ENCODE results near the gene PYCR2.
"Not testable (repeated sequence)": the region's sequence is repeated elsewhere in the genome, so short reads cannot be mapped to it uniquely, and the experiment has no call there.

Gene PYCR2

DNA sequence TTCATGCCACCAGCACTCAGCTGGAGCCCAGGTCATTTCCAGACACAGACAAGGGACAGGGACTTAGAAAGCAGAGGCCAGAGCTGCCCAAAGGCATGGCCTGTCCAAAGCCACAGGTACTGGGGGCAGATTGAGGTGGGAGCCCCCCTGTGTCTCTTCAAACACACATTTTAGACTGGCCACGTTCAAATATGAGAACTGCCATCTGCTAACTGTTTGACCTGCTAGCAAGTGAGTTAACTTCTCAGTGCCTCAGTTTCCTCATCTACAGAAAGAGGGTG is 17.8 kb upstream of the PYCR2 start:
- no peak for DNase-seq

DNA sequence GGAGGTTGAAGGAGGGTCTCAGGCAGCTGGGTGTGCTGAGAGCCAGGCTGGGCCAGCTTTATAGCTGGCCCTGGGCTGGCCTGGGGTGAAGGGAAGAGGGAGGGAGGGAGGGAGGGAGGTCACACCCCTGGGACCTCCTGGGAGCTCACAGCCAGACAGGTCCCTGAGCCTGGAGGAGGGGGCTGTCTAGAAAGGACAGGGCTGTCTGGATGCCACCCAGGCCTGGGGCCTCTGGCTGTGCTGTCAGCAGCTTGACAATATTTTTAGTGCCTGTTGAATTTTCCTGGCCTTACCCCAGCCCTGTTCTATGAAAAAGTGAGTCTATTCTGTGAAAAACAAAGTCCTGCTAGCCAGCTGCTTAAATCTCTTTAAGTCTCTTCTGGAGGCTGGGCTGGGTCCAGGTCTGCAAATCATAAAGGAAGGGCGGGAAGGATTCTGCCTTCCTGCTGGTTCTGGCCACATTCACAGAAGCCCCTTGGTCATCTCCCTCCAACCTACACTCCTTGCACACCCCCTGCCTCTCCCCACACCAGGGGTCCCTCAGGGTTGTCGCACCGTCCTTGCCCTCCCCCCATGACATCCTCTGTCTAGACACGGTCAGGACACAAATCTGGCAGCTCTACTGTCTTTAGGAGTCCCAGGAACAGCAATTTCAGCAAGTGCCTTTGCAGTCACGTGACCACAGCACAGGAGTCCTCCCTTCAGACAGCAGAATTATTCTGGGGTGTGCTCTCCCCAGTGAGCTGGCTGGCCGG is 17.3 kb upstream of the PYCR2 start, which contains the start of gene LEFTY2:
Gene LEFTY2 (minus strand): TSS at position 34 of the 755 bp plus-strand sequence. CDS start 80 bp downstream, outside the sequence.
- DNase-seq, result no peak

DNA sequence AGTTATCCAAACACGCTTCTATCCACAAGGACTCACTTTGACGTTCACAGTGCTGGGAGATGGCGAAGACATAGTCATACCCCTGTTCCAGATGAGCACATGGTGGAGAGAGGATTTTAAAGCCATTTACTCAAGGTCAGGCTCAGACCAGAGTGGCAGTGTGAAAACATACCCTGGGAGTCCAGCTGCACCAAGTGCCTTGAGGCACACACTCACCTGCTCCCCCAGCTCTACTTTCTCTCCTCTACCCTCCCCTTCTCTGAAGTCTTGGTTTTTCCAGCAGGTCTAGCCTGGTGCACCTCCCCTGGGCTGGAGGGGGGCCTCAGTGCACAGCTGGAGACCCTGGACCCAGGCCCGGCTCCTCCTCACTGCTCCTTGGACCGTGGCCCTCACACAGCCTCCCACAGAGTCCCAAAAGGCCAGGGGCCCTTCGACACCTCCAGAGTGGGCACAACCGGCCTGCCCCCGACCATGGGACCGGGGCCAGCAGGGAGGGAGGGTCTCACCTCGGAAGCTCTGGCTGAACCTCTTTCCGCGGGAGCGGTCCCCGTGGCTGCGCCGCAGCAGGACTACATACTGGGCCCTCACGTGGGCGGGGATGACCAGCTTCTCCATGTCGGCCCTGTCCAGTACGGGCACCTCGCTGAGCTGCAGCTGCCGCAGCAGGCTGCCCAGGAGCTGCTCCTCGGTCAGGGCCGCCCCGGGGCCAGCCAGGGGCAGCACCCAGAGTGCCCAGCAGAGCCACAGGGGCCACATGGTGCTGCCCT is 16.5 kb upstream of the PYCR2 start:
- no peak for DNase-seq

DNA sequence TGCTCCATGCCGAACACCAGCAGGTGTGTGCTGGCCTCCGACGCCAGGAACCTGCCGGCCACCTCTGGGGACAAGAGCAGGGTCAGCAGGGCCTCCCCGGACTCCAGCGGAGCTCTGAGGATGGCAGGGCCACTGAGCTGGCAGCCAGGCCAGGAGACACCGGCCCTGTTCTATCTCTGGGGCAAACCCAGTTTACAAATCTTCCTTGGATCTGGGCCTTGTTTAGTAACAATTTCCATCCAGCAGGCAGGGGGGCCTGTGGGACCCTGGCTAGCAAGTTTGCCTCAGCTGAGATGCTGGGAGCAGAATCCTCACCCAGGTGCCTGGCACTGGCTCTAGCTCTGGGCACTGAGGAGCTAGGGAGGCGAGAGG is 15.9 kb upstream of the PYCR2 start:
- DNase-seq, result not testable (repeated sequence)

DNA sequence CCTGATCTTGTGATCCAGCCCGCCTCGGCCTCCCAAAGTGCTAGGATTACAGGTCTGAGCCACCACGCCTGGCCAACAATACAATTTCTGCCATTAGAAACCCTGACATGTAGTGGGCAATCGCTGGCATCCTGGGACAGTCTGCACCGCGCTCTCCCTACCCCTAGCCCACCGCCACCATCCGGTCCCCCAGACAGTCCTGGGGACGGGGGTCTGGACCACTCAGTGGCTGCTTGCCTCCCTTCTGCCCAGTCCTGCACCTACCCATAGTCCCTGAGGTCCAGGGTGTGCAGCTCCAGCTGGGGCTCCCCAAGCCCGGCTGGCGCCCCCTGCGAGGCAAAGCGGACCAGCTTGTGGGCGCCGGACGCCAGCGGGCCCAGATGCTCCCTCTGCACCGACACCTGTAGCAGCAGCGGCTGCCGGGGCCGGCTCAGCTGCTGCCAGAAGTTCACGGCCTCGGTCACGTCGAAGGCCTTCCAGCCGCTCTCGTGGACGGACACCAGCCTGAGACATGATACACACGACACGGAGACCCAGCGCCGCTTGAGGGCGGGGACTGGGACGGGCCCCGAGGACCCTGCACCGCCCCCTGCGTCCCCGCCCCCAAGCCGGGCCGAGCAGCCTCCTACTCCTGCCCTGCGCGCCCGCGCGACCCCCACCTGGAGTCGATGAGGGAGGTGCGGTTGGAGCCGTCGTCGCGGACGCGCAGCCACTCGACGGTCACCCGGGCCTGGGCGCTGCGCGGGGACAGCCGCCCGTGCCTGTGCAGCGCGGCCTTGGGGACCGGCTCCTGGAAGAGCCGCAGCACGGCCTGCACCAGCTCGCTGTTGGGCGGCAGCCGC is 15.3 kb upstream of the PYCR2 start:
- DNase-seq, result not testable (repeated sequence)

DNA sequence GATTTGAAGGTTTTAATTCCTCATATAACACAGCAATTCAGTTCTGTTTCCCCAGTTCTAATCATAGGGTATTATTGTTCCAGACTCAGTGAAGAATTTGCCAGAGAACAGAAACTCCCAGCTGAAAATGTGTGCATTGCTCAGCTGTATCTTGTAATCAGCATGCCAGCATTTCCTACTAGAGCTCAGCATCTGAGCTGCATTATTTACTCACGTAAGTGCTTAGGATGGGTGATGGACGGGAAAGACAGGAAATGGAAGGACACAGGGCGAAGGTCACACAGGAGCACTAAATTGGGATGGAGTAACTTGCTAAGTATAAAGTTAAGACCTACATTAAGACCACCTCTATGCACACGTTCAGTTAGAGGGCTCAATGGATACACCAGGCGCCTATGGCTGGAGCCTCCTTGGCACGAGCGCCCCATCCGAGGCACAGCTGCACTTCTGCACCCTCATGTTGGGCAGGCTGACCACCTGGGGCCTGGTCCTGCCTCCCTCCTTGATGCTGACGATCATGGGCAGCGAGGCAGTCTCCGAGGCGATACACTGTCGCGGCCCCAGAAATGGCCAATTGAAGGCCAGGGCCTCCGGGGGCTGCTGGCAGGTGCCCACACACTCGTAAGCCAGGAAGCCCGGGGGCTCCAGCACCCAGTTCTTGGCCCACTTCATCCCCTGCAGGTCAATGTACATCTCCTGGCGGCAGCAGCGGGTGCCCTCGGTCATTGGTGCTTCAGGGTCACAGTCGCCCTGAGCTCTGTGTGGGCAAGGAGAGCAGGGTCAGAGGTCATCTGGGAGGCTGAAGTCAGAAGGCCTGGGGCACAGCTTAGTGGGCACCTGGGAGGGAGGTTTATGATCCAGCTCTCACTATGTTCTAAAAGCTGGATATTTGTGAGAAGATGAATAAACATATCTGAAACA is 13.3 kb upstream of the PYCR2 start:
- no peak for DNase-seq

DNA sequence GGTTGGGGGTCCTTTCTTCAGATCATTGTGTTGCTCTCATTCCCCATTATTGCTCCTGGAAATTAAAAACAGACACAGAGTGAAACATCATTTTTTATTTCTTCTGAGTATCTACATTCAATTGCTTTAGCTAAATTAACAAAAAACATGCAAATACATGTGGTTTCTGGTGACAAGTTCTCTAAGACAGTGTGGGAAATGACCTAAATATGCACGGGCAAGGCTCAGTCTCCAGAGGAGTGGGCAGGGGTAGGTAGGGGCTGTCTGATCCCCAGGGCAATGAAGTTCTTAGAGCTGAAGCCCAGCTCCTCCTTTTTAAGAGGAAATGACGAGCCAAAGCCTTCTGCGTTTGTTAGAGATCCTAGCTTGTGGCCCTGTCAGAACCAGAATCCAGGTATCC is 12.5 kb upstream of the PYCR2 start:
- no peak for DNase-seq

DNA sequence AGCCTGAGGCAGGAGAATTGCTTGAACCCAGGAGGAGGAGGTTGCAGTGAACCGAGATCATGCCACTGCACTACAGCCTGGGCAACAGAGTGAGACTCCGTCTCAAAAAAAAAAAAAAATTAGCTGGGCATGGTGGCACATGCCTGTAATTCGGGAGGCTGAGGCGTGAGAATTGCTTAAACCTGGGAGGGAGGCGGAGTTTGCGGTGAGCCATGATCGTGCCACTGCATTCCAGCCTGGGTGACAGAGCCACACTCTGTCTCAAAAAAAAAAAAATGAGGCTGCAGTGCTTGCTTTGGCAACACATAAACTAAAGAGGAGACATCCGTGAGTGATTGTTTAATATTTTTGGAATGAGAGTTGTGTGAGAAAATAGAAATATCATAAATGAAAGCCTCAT is 12.0 kb upstream of the PYCR2 start:
- not testable (repeated sequence) for DNase-seq

DNA sequence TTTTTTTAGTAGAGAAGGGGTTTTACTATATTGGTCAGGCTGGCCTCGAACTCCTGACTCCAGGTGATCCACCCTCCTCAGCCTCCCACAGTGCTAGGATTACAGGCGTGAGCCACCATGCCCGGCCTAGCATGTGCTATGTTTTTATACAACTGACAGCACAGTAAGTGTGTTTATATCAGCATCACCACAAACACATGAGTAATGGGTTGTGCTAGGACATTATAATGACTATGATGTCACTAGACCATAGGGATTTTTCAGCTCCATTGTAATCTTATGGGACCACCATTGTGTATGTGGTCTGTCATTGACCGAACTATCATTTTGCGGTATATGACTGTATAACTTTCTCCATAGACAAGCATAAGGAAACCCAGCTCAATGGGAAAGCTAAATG is 10.7 kb upstream of the PYCR2 start:
- DNase-seq, result no peak

DNA sequence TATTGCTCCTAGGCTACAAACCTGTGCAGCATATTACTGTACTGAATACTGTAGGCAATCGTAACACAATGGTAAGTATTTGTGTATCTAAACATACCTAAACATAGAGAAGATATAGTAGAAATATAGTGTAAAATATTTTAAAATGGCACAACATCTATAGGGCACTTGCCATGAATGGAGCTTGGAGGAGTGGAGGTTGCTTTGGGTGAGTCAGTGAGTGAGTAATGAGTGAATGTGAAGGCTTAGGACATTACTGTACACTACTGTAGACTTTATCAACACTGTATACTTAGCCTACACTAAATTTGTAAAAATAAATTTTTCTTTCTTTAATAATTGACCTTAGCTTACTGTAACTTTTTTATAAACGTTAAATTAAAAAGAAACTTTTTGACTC is 9.0 kb upstream of the PYCR2 start:
- DNase-seq, result no peak

DNA sequence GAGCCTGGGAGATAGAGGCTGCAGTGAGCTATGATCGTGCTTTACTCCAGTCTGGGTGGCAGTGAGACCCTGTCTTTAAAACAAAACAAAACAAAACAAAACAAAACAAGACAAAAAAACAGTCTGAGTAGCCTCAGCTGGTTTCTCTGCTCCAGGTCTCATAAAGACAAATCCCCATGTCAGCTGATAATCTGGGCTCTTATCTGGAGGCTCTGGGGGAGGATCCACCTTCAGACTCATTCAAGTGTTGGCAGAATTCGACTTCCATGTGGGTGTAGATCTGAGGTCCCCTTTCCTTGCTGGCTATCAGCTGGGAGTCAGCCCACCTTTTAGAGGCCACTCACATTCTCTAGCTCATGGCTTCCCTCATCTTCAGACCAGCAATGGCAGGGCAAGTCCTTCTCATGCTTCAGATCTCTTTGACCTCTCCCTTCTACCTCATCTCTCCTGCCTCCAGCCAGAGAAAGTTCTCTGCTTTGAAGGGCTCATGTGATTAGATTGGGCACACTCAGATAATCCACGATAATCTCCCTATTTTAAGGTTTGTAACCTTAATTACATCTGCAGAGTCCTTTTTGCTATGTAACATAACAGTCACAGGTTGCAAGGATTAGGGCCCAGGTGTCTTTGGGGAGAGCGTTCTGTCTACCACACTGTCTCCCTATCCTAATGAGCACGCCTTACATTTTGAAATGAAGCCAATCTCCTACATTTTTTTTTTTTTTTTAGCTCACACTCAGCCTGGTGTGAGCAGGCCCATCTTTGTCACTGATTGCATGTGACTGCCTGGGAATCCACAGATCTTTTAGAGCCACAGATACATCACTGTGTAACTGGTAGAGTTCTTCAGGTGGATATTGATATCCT is 7.5 kb upstream of the PYCR2 start:
- no peak for DNase-seq

DNA sequence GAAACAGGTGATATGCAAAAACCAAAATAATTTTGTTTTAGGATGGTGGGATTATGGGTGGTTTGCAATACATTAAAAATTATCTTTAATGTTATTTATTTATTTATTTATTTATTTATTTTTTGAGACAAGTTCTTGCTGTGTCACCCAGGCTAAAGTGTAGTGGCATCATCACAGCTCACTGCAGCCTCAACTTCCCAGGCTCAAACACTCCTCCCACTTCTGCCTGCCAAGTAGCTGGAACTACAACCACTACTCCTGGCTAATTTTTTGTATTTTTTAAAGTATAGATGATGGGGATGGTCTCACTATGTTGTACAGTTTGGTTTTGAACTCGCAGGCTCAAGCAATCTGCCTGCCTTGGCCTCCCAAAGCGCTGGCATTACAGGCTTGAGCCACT is 6.5 kb upstream of the PYCR2 start:
- DNase-seq, result no peak

DNA sequence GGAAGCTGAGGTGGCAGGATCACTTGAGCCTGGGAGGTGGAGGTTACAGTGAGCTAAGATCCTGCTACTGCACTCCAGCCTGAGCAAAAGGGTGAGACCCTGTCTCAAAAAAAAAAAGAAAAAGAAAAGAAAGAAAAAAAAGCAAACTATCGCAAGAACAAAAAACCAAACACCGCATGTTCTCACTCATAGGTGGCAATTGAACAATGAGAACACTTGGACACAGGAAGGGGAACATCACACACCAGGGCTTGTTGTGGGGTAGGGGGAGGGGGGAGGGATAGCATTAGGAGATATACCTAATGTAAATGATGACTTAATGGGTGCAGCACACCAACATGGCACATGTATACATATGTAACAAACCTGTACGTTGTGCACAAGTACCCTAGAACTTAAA is 5.4 kb upstream of the PYCR2 start:
- not testable (repeated sequence) for DNase-seq

DNA sequence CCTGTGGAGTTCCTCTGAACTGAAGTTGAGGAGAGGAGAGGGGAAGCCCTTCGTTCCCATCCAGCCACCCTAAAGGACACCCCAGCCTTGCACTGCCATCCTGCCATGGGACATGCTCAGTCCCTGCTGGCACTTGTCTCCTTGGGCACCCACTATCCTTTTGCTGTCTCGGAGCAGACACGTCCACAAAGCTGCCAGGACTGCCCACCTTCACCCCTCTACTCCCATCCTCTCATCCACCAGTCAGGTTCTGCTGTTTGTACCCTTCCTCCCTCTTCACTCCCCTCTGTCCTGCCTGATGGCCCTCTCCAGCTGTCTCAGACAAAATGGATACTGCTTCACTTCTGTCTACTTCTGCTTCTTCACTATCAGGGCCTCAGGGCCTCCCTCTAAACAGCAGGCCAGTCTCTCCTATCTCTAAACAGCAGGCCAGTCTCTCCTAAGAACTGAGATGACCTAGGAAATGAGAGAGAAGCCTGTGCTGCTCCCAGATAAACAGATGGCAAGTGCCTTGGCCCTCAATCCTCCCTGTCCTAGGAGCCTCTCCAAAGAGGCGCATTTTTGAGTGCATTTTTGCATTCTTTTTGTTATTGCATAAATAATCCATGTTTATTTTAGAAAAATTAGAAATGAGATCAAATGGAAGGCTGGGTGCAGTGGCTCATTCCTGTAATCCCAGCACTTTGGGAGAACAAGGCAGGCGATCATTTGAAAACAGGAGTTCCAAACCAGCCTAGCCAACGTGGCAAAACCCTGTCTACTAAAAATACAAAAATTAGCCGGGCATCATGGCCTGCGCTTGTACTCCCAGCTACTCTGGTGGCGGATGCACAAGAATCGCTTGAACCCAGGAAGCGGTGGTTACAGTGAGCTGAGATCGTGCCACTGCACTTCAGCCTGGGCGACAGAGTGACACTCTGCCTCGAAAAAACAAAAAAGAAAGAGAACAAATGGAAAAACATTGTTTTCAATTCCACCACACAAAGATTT is 4.4 kb upstream of the PYCR2 start:
- no peak for DNase-seq

DNA sequence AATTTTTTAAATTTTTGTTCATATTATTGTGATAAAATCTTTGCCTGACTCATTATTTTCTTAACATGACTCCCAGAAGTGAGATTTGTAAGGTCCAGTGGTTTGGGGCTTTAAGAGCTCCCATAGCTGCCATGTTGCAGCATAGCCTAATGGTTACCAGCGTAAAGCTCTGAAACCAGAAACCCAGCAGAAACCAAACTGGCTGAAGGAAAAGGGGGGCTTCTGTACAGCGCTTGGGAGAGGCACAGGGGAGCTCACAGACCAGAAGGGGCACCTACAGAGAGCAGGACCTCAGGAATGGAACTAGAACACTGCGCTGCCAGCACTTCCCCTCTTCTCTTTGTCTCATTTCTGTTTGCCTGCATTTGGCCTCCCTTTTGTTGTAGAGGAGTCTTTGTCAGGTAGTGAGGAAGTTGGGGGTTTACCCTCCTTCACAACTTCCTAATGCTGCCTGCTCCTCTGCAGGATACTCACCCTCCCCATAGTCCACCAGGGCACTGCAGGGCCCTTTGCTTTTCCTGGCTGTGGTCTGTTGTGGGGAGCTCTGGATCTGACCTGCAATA is 2.6 kb upstream of the PYCR2 start:
- peak; percentile 3 for DNase-seq

DNA sequence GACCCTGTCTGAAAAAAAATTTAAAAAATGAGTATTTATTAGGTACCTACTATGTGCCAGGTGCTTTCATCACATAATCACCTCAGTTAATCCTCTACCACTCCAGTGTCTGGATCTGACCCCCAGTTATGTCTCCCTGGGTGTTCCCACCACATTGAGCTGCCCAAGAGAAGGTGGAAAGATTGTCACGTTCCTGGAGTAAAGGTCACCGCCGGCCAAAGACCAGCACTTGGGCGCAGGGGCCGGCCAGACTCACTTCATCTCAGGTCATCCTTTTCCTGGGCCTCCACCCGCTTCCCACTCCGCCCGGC is 714 bp downstream of the PYCR2 start:
- DNase-seq, result no peak

DNA sequence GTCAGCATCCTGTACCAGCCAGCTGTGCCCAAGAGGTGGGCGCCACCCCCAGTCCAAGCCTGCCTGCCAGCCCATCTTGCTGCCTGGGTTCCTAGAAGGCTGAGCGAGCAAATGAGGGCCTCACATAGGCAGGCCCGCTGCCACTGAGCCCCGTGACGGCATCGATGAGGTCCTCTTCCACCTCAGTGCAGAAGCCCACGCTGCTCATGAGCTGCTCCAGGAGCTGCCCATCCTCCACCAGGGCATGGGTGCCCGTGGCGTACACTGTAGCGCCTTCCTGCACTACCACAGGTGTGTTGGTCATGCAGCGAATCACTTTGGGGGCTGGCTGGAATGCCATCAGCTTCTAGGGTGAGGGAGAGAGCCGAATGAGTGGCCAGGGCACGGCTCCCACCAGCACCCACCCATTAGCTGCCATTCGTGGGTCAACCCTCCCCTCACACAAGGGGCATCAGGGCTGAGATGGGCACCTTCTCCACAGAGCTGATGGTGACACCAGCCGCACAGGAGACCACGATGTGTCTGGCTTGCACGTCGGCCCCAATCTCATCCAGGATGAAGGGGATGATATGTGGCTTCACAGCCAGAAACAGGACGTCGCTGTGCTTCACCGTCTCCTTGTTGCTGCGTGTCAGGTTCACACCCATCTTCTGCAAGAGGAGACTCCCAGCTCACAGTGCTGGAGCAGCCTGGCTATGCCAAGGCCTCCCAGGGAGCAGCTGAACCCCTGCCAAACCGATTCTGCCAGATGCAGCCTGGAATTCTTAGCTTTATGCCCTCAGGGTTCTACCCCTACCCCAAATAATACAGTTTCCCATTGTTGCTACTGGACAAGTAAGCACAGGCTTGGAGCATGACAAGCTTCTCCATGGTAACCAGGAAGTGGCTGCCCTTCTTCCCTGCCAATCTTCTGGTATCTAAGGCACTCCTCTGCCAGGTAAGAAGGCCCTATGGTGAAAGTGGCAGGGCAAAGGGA is 2.0 kb downstream of the PYCR2 start:
- DNase-seq, result no peak

DNA sequence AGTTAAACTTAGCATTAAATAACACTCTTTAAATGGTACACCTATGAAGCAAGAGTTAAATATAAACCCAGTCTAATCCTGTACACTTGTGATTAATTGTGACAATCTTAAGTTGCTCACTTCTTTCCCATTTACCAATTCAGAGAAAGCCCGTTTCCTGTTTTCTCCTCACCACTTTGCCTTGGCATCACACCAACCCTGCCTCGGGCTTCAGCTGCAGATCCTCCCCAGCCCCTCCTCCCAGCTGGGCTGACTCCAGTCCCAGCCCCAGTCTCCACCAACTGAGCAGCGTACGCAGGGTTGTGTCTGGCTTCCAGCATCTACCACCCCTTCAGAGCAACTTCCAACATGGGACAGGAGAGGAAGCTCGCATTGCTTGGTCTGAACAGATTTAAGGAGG is 4.1 kb downstream of the PYCR2 start:
- peak; percentile 29 for DNase-seq

DNA sequence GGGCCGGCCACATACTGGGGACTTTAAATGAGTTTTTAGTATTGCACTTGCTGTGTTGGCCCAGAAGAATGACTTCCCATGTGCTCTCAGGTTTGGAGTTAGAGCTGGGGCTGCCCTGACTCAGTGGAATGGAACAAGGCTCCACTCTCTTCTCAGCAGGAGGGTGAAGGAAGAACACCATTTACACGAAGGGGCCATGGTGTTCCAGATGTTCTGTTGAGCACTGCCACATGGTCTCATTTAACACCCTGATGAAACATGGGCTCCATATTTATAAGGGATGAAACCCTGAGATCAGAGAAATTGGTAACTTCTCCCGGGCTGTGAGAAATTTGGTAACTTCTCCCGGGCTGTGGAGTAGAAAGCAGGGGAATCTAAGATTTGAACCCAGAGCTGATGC is 5.8 kb downstream of the PYCR2 start:
- DNase-seq, result no peak
